GM23338 (cell line): ENCODE results near the gene PPL. TPM values are rescaled to one million over a fixed set of nuclear protein-coding genes. Genes with fewer than 3 reads are reported as not detected.

Source experiments
- ATAC-seq: fragments of 200-7000 bp; cut with Tn5 transposase; 3 replicates; pipeline ENCODE4 v1.9.1; 2020
- DNase-seq: peaks from one replicate; pipeline ENCODE4 v3.0.0-alpha.2; 2015; ENCODE audit warnings: low spot score
- H2AFZ ChIP-seq: fragments of 200-600 bp; sonication (generic); 2 replicates; pipeline ENCODE4 v1.8.0; 2016; ENCODE audit warnings: antibody characterized with exemption, mild to moderate bottlenecking, moderate library complexity
- H3F3A ChIP-seq: fragments of 200-600 bp; sonication (generic); replicated peaks from 2 replicates; pipeline ENCODE4 v1.8.0; 2017; ENCODE audit warnings: antibody characterized with exemption, mixed run types, low read depth
- H3K27ac ChIP-seq: fragments of 200-600 bp; sonication (generic); 2 replicates; pipeline ENCODE4 v1.6.1; 2016; ENCODE audit warnings: low read depth
- H3K27me3 ChIP-seq: fragments of 200-600 bp; sonication (generic); 2 replicates; pipeline ENCODE4 v1.8.0; 2016; ENCODE audit warnings: mild to moderate bottlenecking, mixed run types, moderate library complexity; ENCODE audit not compliant: insufficient read depth
- H3K36me3 ChIP-seq: fragments of 200-600 bp; sonication (generic); 2 replicates; pipeline ENCODE4 v1.8.0; 2016; ENCODE audit warnings: mild to moderate bottlenecking; ENCODE audit not compliant: insufficient read depth
- H3K4me1 ChIP-seq: fragments of 200-600 bp; sonication (generic); 2 replicates; pipeline ENCODE4 v1.8.0; 2016; ENCODE audit warnings: mild to moderate bottlenecking, moderate library complexity; ENCODE audit not compliant: insufficient read depth
- H3K4me2 ChIP-seq: fragments of 200-600 bp; sonication (generic); 2 replicates; pipeline ENCODE4 v1.7.1; 2017; ENCODE audit warnings: mixed run types
- H3K4me3 ChIP-seq: fragments of 200-600 bp; sonication (generic); 2 replicates; pipeline ENCODE4 v1.6.1; 2016; ENCODE audit warnings: mixed run types
- H3K79me2 ChIP-seq: fragments of 200-600 bp; sonication (generic); replicated peaks from 2 replicates; pipeline ENCODE4 v1.8.0; 2017; ENCODE audit warnings: mild to moderate bottlenecking; ENCODE audit not compliant: insufficient read depth
- H3K9me2 ChIP-seq: fragments of 200-600 bp; sonication (generic); 2 replicates; pipeline ENCODE4 v1.8.0; 2017; ENCODE audit not compliant: insufficient read depth
- H4K20me1 ChIP-seq: fragments of 200-600 bp; sonication (generic); replicated peaks from 2 replicates; pipeline ENCODE4 v1.8.0; 2017; ENCODE audit warnings: mild to moderate bottlenecking; ENCODE audit not compliant: insufficient read depth
- H3K27ac Mint-ChIP-seq: 2 replicates; pipeline ENCODE4 v1.8.0; 2020; ENCODE audit warnings: inconsistent platforms, mild to moderate bottlenecking, moderate library complexity, mixed read lengths
- H3K27me3 Mint-ChIP-seq: 3 replicates; pipeline ENCODE4 v1.8.0; 2022; ENCODE audit warnings: low read depth, mild to moderate bottlenecking, moderate library complexity, mixed read lengths, inconsistent platforms; ENCODE audit not compliant: insufficient read depth, poor library complexity
- H3K36me3 Mint-ChIP-seq: 3 replicates; pipeline ENCODE4 v1.8.0; 2021; ENCODE audit warnings: low read depth, mild to moderate bottlenecking, inconsistent platforms, moderate library complexity, mixed read lengths
- H3K4me1 Mint-ChIP-seq: 3 replicates; pipeline ENCODE4 v1.8.0; 2020; ENCODE audit warnings: mild to moderate bottlenecking, inconsistent platforms, mixed read lengths
- H3K4me3 Mint-ChIP-seq: 3 replicates; pipeline ENCODE4 v1.8.0; 2021; ENCODE audit warnings: moderate library complexity, mild to moderate bottlenecking, inconsistent platforms, mixed read lengths
- H3K9me3 Mint-ChIP-seq: 3 replicates; pipeline ENCODE4 v1.8.0; 2020; ENCODE audit warnings: moderate library complexity, mild to moderate bottlenecking, inconsistent platforms, mixed read lengths
- POLR2AphosphoS5 ChIP-seq: IDR thresholded peaks from 2 replicates; pipeline ENCODE4 v1.6.1; 2016; ENCODE audit warnings: antibody characterized with exemption, low read depth
- STAT1 ChIP-seq: IDR thresholded peaks from one replicate; pipeline ENCODE4 v1.6.1; 2016; ENCODE audit warnings: antibody characterized with exemption; ENCODE audit not compliant: unreplicated experiment
- polyA plus RNA-seq: library from polyadenylated mRNA; unstranded; fragments of >200 nt; fragmentation: Nextera tagmentation; extraction: Ambion mirVana; gene quantifications from 2 replicates; pipeline ENCODE4 v1.2.1, GENCODE V29; 2016
- total RNA-seq: library from RNA; depleted of rRNA; stranded (reverse); fragments of >200 nt; shearing (Covaris generic); gene quantifications from 2 replicates; pipeline ENCODE4 v1.2.3, GENCODE V29; 2014
- TF ChIP-seq, protein P1 (sequence below): IDR thresholded peaks from 2 replicates; pipeline ENCODE4 v1.6.1; 2016; ENCODE audit warnings: antibody characterized with exemption
- TF ChIP-seq, protein P2 (sequence below): IDR thresholded peaks from one replicate; pipeline ENCODE4 v1.6.1; 2018; ENCODE audit warnings: antibody characterized with exemption; ENCODE audit not compliant: unreplicated experiment
- TF ChIP-seq, protein P3 (sequence below), 2 experiments: fragments of 200-600 bp in 1 of 2; sonication (generic) in 1 of 2; conservative IDR thresholded peaks; 2 replicates each; pipeline versions ENCODE4 v1.5.1 to v1.6.1; 2016 to 2017; ENCODE audit warnings: antibody characterized with exemption in 2 of 2, low read depth in 2 of 2, mild to moderate bottlenecking in 2 of 2, moderate library complexity in 1 of 2

Gene PPL
- total and polyA plus RNA-seq, 2 experiments from 2014 or later, result 10.6 to 31.7 TPM

DNA sequence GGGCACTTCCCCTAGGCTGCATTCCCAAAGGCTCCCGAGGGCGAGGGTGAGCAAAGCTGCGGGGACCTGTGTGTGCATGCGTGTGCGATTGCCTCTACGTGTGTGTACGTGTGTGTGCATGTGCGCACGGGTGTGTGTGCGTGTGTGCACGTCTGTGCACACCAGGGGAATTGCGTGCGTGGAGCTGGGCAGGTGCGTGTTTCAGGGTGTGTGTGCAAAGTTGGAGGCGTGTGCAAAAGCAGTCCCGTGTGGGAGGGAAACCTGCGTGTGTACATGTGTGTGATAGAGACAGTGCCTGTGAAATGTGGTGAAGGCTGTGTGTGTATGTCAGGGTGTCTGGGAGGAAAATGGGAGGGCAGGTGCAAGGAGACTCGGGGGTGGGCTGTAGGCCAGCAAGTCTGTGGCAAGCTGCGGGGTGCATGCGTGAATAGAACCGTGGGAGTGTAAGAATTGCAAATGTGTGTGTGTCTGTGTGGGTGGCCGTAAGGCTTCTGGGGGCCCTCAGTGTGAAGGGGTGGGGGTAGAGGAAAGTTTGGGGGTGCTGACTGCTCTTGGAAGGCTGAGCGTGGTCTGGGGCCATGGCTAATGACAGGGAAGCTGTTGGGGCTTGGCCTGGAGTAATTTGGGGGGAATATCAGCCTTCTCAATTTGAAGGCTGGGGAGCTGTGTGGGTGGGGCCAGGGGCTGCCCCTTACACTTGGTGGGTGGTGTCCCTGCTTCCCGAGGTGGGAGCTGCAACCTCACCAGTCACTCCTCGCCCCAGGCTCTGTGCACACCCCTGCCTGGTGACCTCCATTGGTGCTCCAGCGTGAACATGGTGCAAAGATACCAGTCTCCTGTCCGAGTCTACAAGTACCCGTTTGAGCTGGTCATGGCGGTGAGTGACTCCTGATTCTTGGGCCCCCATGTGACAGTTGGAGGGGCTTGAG is 21.8 kb upstream of the PPL start:
- TF ChIP-seq, protein P1, sequence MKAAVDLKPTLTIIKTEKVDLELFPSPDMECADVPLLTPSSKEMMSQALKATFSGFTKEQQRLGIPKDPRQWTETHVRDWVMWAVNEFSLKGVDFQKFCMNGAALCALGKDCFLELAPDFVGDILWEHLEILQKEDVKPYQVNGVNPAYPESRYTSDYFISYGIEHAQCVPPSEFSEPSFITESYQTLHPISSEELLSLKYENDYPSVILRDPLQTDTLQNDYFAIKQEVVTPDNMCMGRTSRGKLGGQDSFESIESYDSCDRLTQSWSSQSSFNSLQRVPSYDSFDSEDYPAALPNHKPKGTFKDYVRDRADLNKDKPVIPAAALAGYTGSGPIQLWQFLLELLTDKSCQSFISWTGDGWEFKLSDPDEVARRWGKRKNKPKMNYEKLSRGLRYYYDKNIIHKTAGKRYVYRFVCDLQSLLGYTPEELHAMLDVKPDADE, result no peak
- TF ChIP-seq, protein P2, sequence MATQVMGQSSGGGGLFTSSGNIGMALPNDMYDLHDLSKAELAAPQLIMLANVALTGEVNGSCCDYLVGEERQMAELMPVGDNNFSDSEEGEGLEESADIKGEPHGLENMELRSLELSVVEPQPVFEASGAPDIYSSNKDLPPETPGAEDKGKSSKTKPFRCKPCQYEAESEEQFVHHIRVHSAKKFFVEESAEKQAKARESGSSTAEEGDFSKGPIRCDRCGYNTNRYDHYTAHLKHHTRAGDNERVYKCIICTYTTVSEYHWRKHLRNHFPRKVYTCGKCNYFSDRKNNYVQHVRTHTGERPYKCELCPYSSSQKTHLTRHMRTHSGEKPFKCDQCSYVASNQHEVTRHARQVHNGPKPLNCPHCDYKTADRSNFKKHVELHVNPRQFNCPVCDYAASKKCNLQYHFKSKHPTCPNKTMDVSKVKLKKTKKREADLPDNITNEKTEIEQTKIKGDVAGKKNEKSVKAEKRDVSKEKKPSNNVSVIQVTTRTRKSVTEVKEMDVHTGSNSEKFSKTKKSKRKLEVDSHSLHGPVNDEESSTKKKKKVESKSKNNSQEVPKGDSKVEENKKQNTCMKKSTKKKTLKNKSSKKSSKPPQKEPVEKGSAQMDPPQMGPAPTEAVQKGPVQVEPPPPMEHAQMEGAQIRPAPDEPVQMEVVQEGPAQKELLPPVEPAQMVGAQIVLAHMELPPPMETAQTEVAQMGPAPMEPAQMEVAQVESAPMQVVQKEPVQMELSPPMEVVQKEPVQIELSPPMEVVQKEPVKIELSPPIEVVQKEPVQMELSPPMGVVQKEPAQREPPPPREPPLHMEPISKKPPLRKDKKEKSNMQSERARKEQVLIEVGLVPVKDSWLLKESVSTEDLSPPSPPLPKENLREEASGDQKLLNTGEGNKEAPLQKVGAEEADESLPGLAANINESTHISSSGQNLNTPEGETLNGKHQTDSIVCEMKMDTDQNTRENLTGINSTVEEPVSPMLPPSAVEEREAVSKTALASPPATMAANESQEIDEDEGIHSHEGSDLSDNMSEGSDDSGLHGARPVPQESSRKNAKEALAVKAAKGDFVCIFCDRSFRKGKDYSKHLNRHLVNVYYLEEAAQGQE, result no peak
- Histone ChIP-seq H2AFZ (peak overlapping the region; percentile 72; the same call in 1 of the 2 replicates), H3K79me2 (no peaks in the 10 kb centered on the region), H3K27ac (no peak overlapping the region), H3K4me1 (peaks cover 13% of the 10 kb centered on the region; the same call in 1 of the 2 replicates), H3F3A (0 out of 2 replicates have a peak, but pooled peaks cover 4% of the 10 kb centered on the region), H3K4me2 (peak overlapping the region; percentile 79; the same call in 1 of the 2 replicates), H3K4me3 (peak overlapping the region; percentile 57), H3K36me3 (no peaks in the 10 kb centered on the region), H4K20me1 (no peaks in the 10 kb centered on the region), H3K9me2 (no peaks in the 10 kb centered on the region), H3K27me3 (no peaks in the 10 kb centered on the region)
- no peaks in the 10 kb centered on the region for H3K36me3 Mint-ChIP-seq
- ATAC-seq, result no peak
- H3K9me3 Mint-ChIP-seq, result no peaks in the 10 kb centered on the region
- H3K4me1 Mint-ChIP-seq, result peaks cover 19% of the 10 kb centered on the region
- H3K27ac Mint-ChIP-seq, result peak overlapping the region; percentile 24; the same call in 1 of the 2 replicates
- H3K27me3 Mint-ChIP-seq, result peaks cover 5% of the 10 kb centered on the region
- H3K4me3 Mint-ChIP-seq, result peak overlapping the region; percentile 67
- no peak for DNase-seq

DNA sequence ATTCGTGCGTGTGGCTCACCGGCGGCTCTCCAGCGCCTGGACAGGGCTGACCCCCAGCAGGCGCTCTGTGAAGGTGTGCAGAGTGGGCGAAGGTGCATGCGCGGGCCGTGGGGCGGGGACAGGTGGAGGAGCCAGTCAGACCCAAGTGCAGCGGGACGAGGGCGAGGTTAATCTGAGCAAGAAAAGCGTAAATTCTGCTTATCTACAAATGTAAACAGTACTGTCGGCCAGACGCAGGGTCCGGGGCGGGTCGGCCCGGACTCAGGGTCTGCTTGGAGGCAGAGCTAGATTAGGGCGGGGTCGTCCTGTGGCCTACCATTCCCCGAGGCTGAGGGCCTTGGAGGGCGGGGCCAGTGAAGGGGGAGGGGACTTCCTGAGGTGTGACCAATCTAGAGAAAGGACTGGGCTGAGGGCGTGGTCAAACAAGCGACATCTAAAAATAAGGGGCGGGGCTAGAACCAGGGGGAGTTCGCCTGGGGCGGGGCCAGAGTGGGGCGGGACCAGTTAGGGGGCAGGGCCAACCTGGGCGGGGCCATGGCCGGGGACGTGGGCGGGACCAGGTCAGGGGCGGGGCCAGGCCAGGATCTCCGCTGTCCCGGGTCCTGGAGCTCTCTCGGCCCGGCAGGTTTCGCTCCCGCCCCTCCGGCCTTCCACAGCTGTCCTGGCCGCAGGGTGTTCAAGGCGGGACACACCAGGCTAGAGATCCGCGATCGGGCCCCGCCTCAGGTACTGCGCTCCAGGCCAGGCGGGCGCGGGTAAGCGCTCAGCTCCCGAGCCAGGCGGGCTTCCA is 21.0 kb upstream of the PPL start, which contains the start of gene SEC14L5:
Gene SEC14L5 (plus strand): TSS at position 611 of the 790 bp plus-strand sequence. CDS start 994 bp downstream, outside the sequence.
- H3K4me2 ChIP-seq, result peak within 1 kb of the TSS; percentile 90
- H3F3A ChIP-seq, result 0 out of 2 replicates have a peak, but pooled peaks cover 4% of the 10 kb centered on the region
- H3K4me3 ChIP-seq, result peak within 1 kb of the TSS; percentile 91
- peak within 1 kb of the TSS; percentile 66; the same call in 1 of the 2 replicates for H3K27ac ChIP-seq
- peak; percentile 100 for DNase-seq
- peak within 1 kb of the TSS; percentile 100 for H2AFZ ChIP-seq
- TF ChIP-seq, protein P2, result peak; percentile 79
- TF ChIP-seq POLR2AphosphoS5, result peak; percentile 44
- no peak for TF ChIP-seq STAT1
- TF ChIP-seq, protein P3, sequence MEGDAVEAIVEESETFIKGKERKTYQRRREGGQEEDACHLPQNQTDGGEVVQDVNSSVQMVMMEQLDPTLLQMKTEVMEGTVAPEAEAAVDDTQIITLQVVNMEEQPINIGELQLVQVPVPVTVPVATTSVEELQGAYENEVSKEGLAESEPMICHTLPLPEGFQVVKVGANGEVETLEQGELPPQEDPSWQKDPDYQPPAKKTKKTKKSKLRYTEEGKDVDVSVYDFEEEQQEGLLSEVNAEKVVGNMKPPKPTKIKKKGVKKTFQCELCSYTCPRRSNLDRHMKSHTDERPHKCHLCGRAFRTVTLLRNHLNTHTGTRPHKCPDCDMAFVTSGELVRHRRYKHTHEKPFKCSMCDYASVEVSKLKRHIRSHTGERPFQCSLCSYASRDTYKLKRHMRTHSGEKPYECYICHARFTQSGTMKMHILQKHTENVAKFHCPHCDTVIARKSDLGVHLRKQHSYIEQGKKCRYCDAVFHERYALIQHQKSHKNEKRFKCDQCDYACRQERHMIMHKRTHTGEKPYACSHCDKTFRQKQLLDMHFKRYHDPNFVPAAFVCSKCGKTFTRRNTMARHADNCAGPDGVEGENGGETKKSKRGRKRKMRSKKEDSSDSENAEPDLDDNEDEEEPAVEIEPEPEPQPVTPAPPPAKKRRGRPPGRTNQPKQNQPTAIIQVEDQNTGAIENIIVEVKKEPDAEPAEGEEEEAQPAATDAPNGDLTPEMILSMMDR (conservative IDR thresholded peaks at IDR 0.05; ENCODE audit: low read depth in 2 of 2), result 0 out of 4 replicates have a peak, but pooled peaks of 1 of the 2 experiments have one; percentile 5
- H3K36me3 ChIP-seq, result no peaks in the 10 kb centered on the region
- no peaks in the 10 kb centered on the region for H3K9me3 Mint-ChIP-seq
- H3K36me3 Mint-ChIP-seq, result no peaks in the 10 kb centered on the region
- H4K20me1 ChIP-seq, result no peaks in the 10 kb centered on the region
- peak within 1 kb of the TSS; percentile 42 for H3K27ac Mint-ChIP-seq
- peaks cover 13% of the 10 kb centered on the region; the same call in 1 of the 2 replicates for H3K4me1 ChIP-seq
- no peaks in the 10 kb centered on the region for H3K27me3 ChIP-seq
- no peaks in the 10 kb centered on the region for H3K79me2 ChIP-seq
- H3K4me3 Mint-ChIP-seq, result peak within 1 kb of the TSS; percentile 87
- peak; percentile 91 for ATAC-seq
- H3K27me3 Mint-ChIP-seq, result peaks cover 8% of the 10 kb centered on the region
- peaks cover 19% of the 10 kb centered on the region for H3K4me1 Mint-ChIP-seq
- no peaks in the 10 kb centered on the region for H3K9me2 ChIP-seq
